Measurements from ENCODE around the gene PPP3CA. TPM values are rescaled to one million over a fixed set of nuclear protein-coding genes. Genes with fewer than 3 reads are reported as not detected.

The PPP3CA gene
- total RNA-seq, 4 donors from 2014 or later: 32.7 to 45.1 (median 44.0) TPM

GRCh38 chr4:101163936-101164335, 183.4 kb downstream of the PPP3CA start:
- TF ChIP-seq POLR2A (IDR thresholded peaks at IDR 0.05) (no peak), CTCF (IDR thresholded peaks at IDR 0.05) (no peak), EP300 (IDR thresholded peaks at IDR 0.05) (no peak)
- Histone ChIP-seq H3K27me3 (no peaks in the 10 kb centered on the region), H3K4me3 (no peak overlapping the region), H3K27ac (no peak overlapping the region), H3K9me3 (no peaks in the 10 kb centered on the region), H3K4me1 (peaks cover 0 to 35% (median 0%) of the 10 kb centered on the region in 4 donors), H3K36me3 (no peaks in the 10 kb centered on the region)
- WGBS, 2 donors: 94 to 100% methylated on average over 1 of the region's 1 CpG
- no peak for DNase-seq (ENCODE audit: low spot score in 2 of 2)

GRCh38 chr4:101162990-101163380, 184.3 kb downstream of the PPP3CA start:
- TF ChIP-seq CTCF (IDR thresholded peaks at IDR 0.05) (no peak), POLR2A (IDR thresholded peaks at IDR 0.05) (no peak), EP300 (IDR thresholded peaks at IDR 0.05) (no peak)
- Histone ChIP-seq H3K27ac (no peak overlapping the region), H3K4me3 (no peak overlapping the region), H3K27me3 (no peaks in the 10 kb centered on the region), H3K4me1 (peaks cover 0 to 40% (median 2%) of the 10 kb centered on the region in 4 donors), H3K9me3 (no peaks in the 10 kb centered on the region), H3K36me3 (no peaks in the 10 kb centered on the region)
- DNase-seq (ENCODE audit: low spot score in 2 of 2): no peak
- WGBS, 2 donors: 97 to 100% methylated on average over 1 of the region's 1 CpG

GRCh38 chr4:101160792-101161592, 186.3 kb downstream of the PPP3CA start:
- no peak overlapping the region for H3K27ac ChIP-seq
- no peak overlapping the region for H3K4me3 ChIP-seq
- DNase-seq (ENCODE audit: low spot score in 2 of 2): no peak
- no peak for TF ChIP-seq EP300 (IDR thresholded peaks at IDR 0.05)
- no peak for TF ChIP-seq POLR2A (IDR thresholded peaks at IDR 0.05)
- no peak for TF ChIP-seq CTCF (IDR thresholded peaks at IDR 0.05)
- peaks cover 0 to 42% (median 7%) of the 10 kb centered on the region in 4 donors for H3K4me1 ChIP-seq
- H3K9me3 ChIP-seq: no peaks in the 10 kb centered on the region
- H3K27me3 ChIP-seq: no peaks in the 10 kb centered on the region
- H3K36me3 ChIP-seq: no peaks in the 10 kb centered on the region
- 91 to 93% methylated on average over 5 of the region's 5 CpGs for WGBS, 2 donors

- Histone ChIP-seq H3K36me3 (no peaks in the 10 kb centered on the region), H3K4me1 (peaks cover 0 to 46% (median 7%) of the 10 kb centered on the region in 4 donors), H3K27ac (peak overlapping the region in 1 of 4 donors; percentile 53), H3K27me3 (no peaks in the 10 kb centered on the region), H3K9me3 (no peaks in the 10 kb centered on the region), H3K4me3 (no peak overlapping the region)
- TF ChIP-seq CTCF (IDR thresholded peaks at IDR 0.05): no peak
- TF ChIP-seq POLR2A (IDR thresholded peaks at IDR 0.05): no peak
- TF ChIP-seq EP300 (IDR thresholded peaks at IDR 0.05): no peak
- WGBS, 2 donors: 55 to 56% methylated on average over 3 of the region's 3 CpGs
- no peak for DNase-seq (ENCODE audit: low spot score in 2 of 2)
Observed at GRCh38 chr4:101158507-101158906, 188.8 kb downstream of the PPP3CA start.

- DNase-seq (ENCODE audit: low spot score in 2 of 2): no peak
- Histone ChIP-seq H3K4me1 (peaks cover 0 to 46% (median 7%) of the 10 kb centered on the region in 4 donors), H3K27me3 (no peaks in the 10 kb centered on the region), H3K9me3 (no peaks in the 10 kb centered on the region), H3K27ac (peak overlapping the region in 1 of 4 donors; percentile 53), H3K4me3 (no peak overlapping the region), H3K36me3 (no peaks in the 10 kb centered on the region)
- TF ChIP-seq EP300 (IDR thresholded peaks at IDR 0.05) (no peak), CTCF (IDR thresholded peaks at IDR 0.05) (no peak), POLR2A (IDR thresholded peaks at IDR 0.05) (no peak)
- WGBS, 2 donors: 46 to 56% methylated on average over 3 of the region's 3 CpGs
Observed at GRCh38 chr4:101158134-101158482, 189.2 kb downstream of the PPP3CA start.

All from tibial nerve (tissue), 4 donors.